ENCODE measurements around the gene SORCS2. TPM values are rescaled to one million over a fixed set of nuclear protein-coding genes. Genes with fewer than 3 reads are reported as not detected.

Gene SORCS2
- total and polyA plus RNA-seq, 12 donors = 0.67 to 15.5 (median 1.3) TPM

- 66 to 75% (median 70%) methylated on average over 11 to 13 of the region's 13 CpGs for WGBS, 4 donors
- Histone ChIP-seq H3K4me1 (replicated peaks in 1 of 2) (no peaks in the 10 kb centered on the region), H3K27me3 (peaks cover 11% of the 10 kb centered on the region), H3K36me3 (replicated peaks in 1 of 2) (no peaks in the 10 kb centered on the region), H3K9me3 (replicated peaks in 1 of 3) (no peaks in the 10 kb centered on the region), H3K27ac (no peak overlapping the region), H3K4me3 (no peak overlapping the region)
- intact Hi-C loops (cut with DNase I) = no loop called here
- no peak for DNase-seq
- no peak for TF ChIP-seq CTCF (IDR thresholded peaks at IDR 0.05)
- no peak for TF ChIP-seq POLR2A (IDR thresholded peaks at IDR 0.05)
These were observed 177.2 kb downstream of the SORCS2 start for GRCh38 chr4:7369511-7369910.

GRCh38 chr4:7370038-7370437 is 177.7 kb downstream of the SORCS2 start:
- peaks cover 11% of the 10 kb centered on the region for H3K27me3 ChIP-seq
- DNase-seq = no peak
- no peak overlapping the region for H3K27ac ChIP-seq
- TF ChIP-seq CTCF (IDR thresholded peaks at IDR 0.05) (no peak), POLR2A (IDR thresholded peaks at IDR 0.05) (no peak)
- H3K4me3 ChIP-seq = no peak overlapping the region
- H3K9me3 ChIP-seq (replicated peaks in 1 of 3) = no peaks in the 10 kb centered on the region
- no peaks in the 10 kb centered on the region for H3K4me1 ChIP-seq (replicated peaks in 1 of 2)
- intact Hi-C loops (cut with DNase I) = no loop called here
- no peaks in the 10 kb centered on the region for H3K36me3 ChIP-seq (replicated peaks in 1 of 2)
- WGBS, 4 donors = 70 to 95% (median 83%) methylated on average over 6 to 7 of the region's 7 CpGs

GRCh38 chr4:7371210-7371941 is 179.0 kb downstream of the SORCS2 start:
- Histone ChIP-seq H3K27me3 (peaks cover 11% of the 10 kb centered on the region), H3K27ac (no peak overlapping the region), H3K4me3 (no peak overlapping the region), H3K36me3 (replicated peaks in 1 of 2) (no peaks in the 10 kb centered on the region), H3K9me3 (replicated peaks in 1 of 3) (no peaks in the 10 kb centered on the region), H3K4me1 (replicated peaks in 1 of 2) (no peaks in the 10 kb centered on the region)
- TF ChIP-seq POLR2A (IDR thresholded peaks at IDR 0.05) = no peak
- no peak for TF ChIP-seq CTCF (IDR thresholded peaks at IDR 0.05)
- DNase-seq = peak in 1 of 7 donors; percentile 10
- 69 to 76% (median 74%) methylated on average over 21 to 31 of the region's 31 CpGs for WGBS, 4 donors
- intact Hi-C loops (cut with DNase I) = no loop called here

GRCh38 chr4:7372673-7373072 is 180.3 kb downstream of the SORCS2 start:
- H3K27me3 ChIP-seq = peaks cover 9% of the 10 kb centered on the region
- H3K27ac ChIP-seq = no peak overlapping the region
- TF ChIP-seq POLR2A (IDR thresholded peaks at IDR 0.05) (no peak), CTCF (IDR thresholded peaks at IDR 0.05) (no peak)
- no peak overlapping the region for H3K4me3 ChIP-seq
- no peaks in the 10 kb centered on the region for H3K9me3 ChIP-seq (replicated peaks in 1 of 3)
- no peak for DNase-seq
- intact Hi-C loops (cut with DNase I) = no loop called here
- 72 to 79% (median 75%) methylated on average over 12 to 13 of the region's 13 CpGs for WGBS, 4 donors
- H3K36me3 ChIP-seq (replicated peaks in 1 of 2) = no peaks in the 10 kb centered on the region
- H3K4me1 ChIP-seq (replicated peaks in 1 of 2) = no peaks in the 10 kb centered on the region
